Measurements from ENCODE around the gene CGGBP1. TPM values are rescaled to one million over a fixed set of nuclear protein-coding genes. Genes with fewer than 3 reads are reported as not detected.

The CGGBP1 gene
- total RNA-seq (2022) (42.6 and 43.2 TPM in 2 replicates), Bru-seq, nascent RNA (percentile 72 among the genes with signal in this experiment), BruChase-seq, experiment 1, labeled RNA remaining after a 2-hour chase (percentile 79 among the genes with signal in this experiment), BruChase-seq, experiment 2, labeled RNA remaining after a 6-hour chase (percentile 81 among the genes with signal in this experiment)
- long read RNA-seq, full-length matches to known transcripts: 67 of 103 reads
- long read RNA-seq, partial matches to known transcripts: 4 of 103 reads
- long read RNA-seq, other reads (novel, unspliced or antisense): 32 of 103 reads

- H3K4me1 Mint-ChIP-seq (ENCODE audit: low read depth, unreplicated experiment): peaks cover 6% of the 10 kb centered on the region
- no peaks in the 10 kb centered on the region for H3K9me3 Mint-ChIP-seq (ENCODE audit: unreplicated experiment)
- no peak for TF ChIP-seq CTCF (IDR thresholded peaks at IDR 0.05; ENCODE audit: insufficient read depth in 1 of 2, low read depth in 1 of 2, low read length in 1 of 2, severe bottlenecking in 1 of 2, unreplicated experiment in 1 of 2)
- POLR2A ChIA-PET: interaction anchor here (1.0 to 1.4 kb wide), 3 partner anchors 90 to 91 kb away, joined by 3 to 5 read pairs (median 3); partner anchors contain the start of gene C3orf38
- intact Hi-C loops (cut with micrococcal nuclease; ENCODE audit: unreplicated experiment): loop anchor here (1.0 kb wide), 2 partner anchors 55 to 91 kb away; partner anchors contain the start of gene C3orf38
- CTCF ChIA-PET: interaction anchor here (0.6 to 0.9 kb wide), 2 partner anchors 55 to 695 kb away, joined by 3 to 6 read pairs; no protein-coding TSS in a partner anchor
- H3K27me3 ChIP-seq (replicated peaks; ENCODE audit: control insufficient read depth, insufficient read depth, low read length): no peaks in the 10 kb centered on the region
- H3K4me3 ChIP-seq (ENCODE audit: low read depth, low read length): peak within 1 kb of the TSS; percentile 99
- no peaks in the 10 kb centered on the region for H3K27me3 Mint-ChIP-seq (ENCODE audit: insufficient read depth, unreplicated experiment)
- DNase-seq: peak; percentile 98
- peak within 1 kb of the TSS; percentile 86 for H3K4me3 Mint-ChIP-seq (ENCODE audit: unreplicated experiment)
- no peaks in the 10 kb centered on the region for H3K9me3 ChIP-seq
- no TSS peak for BruUV-seq (replicated peaks)
- H3K36me3 Mint-ChIP-seq (ENCODE audit: insufficient read depth, unreplicated experiment): peaks cover 28% of the 10 kb centered on the region
- H3K27ac Mint-ChIP-seq (ENCODE audit: unreplicated experiment): peak within 1 kb of the TSS; percentile 70
- H3K4me1 ChIP-seq: 0 out of 2 replicates have a peak, but pooled peaks cover 11% of the 10 kb centered on the region
- peaks cover 3% of the 10 kb centered on the region; the same call in 1 of the 2 replicates for H3K36me3 ChIP-seq (ENCODE audit: control insufficient read depth, insufficient read depth, low read length)
Measured at GRCh38 chr3:88058581-88059379, at the start of gene CGGBP1, which contains the start of gene ZNF654. TSS of gene CGGBP1 (minus strand) at chr3:88059005. CDS start at chr3:88055976, 3,029 bp downstream. TSS of gene ZNF654 (plus strand) at chr3:88059255. CDS start at chr3:88059320, 65 bp downstream.

- Mint-ChIP-seq H3K36me3 (ENCODE audit: insufficient read depth, unreplicated experiment) (peaks cover 6% of the 10 kb centered on the region), H3K27me3 (ENCODE audit: insufficient read depth, unreplicated experiment) (no peaks in the 10 kb centered on the region), H3K4me1 (ENCODE audit: low read depth, unreplicated experiment) (no peaks in the 10 kb centered on the region), H3K9me3 (ENCODE audit: unreplicated experiment) (no peaks in the 10 kb centered on the region), H3K27ac (ENCODE audit: unreplicated experiment) (no peak overlapping the region), H3K4me3 (ENCODE audit: unreplicated experiment) (no peak overlapping the region)
- no peak for DNase-seq
- intact Hi-C loops (cut with micrococcal nuclease; ENCODE audit: unreplicated experiment): no loop called here
- TF ChIP-seq CTCF (IDR thresholded peaks at IDR 0.05; ENCODE audit: insufficient read depth in 1 of 2, low read depth in 1 of 2, low read length in 1 of 2, severe bottlenecking in 1 of 2, unreplicated experiment in 1 of 2): no peak
- Histone ChIP-seq H3K36me3 (ENCODE audit: control insufficient read depth, insufficient read depth, low read length) (no peaks in the 10 kb centered on the region), H3K4me1 (no peaks in the 10 kb centered on the region), H3K27me3 (replicated peaks; ENCODE audit: control insufficient read depth, insufficient read depth, low read length) (no peaks in the 10 kb centered on the region), H3K9me3 (no peaks in the 10 kb centered on the region), H3K4me3 (ENCODE audit: low read depth, low read length) (no peak overlapping the region)
- ChIA-PET POLR2A (no interaction called here), CTCF (no interaction called here)
- BruUV-seq (replicated peaks): no TSS peak
Measured at GRCh38 chr3:88105325-88105724, 46.5 kb upstream of the CGGBP1 start.

GRCh38 chr3:88101142-88101541, 42.3 kb upstream of the CGGBP1 start:
- Histone ChIP-seq H3K27me3 (replicated peaks; ENCODE audit: control insufficient read depth, insufficient read depth, low read length) (no peaks in the 10 kb centered on the region), H3K4me3 (ENCODE audit: low read depth, low read length) (no peak overlapping the region), H3K36me3 (ENCODE audit: control insufficient read depth, insufficient read depth, low read length) (no peaks in the 10 kb centered on the region), H3K4me1 (no peaks in the 10 kb centered on the region), H3K9me3 (no peaks in the 10 kb centered on the region)
- Mint-ChIP-seq H3K36me3 (ENCODE audit: insufficient read depth, unreplicated experiment) (peaks cover 17% of the 10 kb centered on the region), H3K4me1 (ENCODE audit: low read depth, unreplicated experiment) (no peaks in the 10 kb centered on the region), H3K27me3 (ENCODE audit: insufficient read depth, unreplicated experiment) (no peaks in the 10 kb centered on the region), H3K4me3 (ENCODE audit: unreplicated experiment) (no peak overlapping the region), H3K27ac (ENCODE audit: unreplicated experiment) (no peak overlapping the region), H3K9me3 (ENCODE audit: unreplicated experiment) (peaks cover 9% of the 10 kb centered on the region)
- DNase-seq: no peak
- CTCF ChIA-PET: no interaction called here
- POLR2A ChIA-PET: no interaction called here
- intact Hi-C loops (cut with micrococcal nuclease; ENCODE audit: unreplicated experiment): no loop called here
- no TSS peak for BruUV-seq (replicated peaks)
- TF ChIP-seq CTCF (IDR thresholded peaks at IDR 0.05; ENCODE audit: insufficient read depth in 1 of 2, low read depth in 1 of 2, low read length in 1 of 2, severe bottlenecking in 1 of 2, unreplicated experiment in 1 of 2): no peak
